Panc1 (cell line): ENCODE data around the gene MCM3AP.

Experiments
- POLR2AphosphoS5 ChIP-seq: IDR thresholded peaks from 2 replicates; pipeline ENCODE4 v1.6.1; 2012; ENCODE audit warnings: mild to moderate bottlenecking, low read depth, low read length, moderate library complexity
- SIN3A ChIP-seq: IDR thresholded peaks from 2 replicates; pipeline ENCODE4 v1.6.1; 2012; ENCODE audit warnings: low read depth, mild to moderate bottlenecking, low read length, moderate library complexity, borderline replicate concordance; ENCODE audit not compliant: insufficient read depth
- TF ChIP-seq, protein P1 (sequence below): fragments of 450-650 bp; IDR thresholded peaks from 2 replicates; pipeline ENCODE4 v1.5.1; 2017; ENCODE audit warnings: mild to moderate bottlenecking
- TF ChIP-seq, protein P2 (sequence below), 2 experiments: IDR thresholded peaks; 2 replicates each; pipeline ENCODE4 v1.6.1; 2011 to 2012; ENCODE audit warnings: low read depth in 2 of 2, control low read depth in 1 of 2, low read length in 1 of 2, mild to moderate bottlenecking in 1 of 2, moderate library complexity in 1 of 2; ENCODE audit not compliant: insufficient read depth in 1 of 2

DNA sequence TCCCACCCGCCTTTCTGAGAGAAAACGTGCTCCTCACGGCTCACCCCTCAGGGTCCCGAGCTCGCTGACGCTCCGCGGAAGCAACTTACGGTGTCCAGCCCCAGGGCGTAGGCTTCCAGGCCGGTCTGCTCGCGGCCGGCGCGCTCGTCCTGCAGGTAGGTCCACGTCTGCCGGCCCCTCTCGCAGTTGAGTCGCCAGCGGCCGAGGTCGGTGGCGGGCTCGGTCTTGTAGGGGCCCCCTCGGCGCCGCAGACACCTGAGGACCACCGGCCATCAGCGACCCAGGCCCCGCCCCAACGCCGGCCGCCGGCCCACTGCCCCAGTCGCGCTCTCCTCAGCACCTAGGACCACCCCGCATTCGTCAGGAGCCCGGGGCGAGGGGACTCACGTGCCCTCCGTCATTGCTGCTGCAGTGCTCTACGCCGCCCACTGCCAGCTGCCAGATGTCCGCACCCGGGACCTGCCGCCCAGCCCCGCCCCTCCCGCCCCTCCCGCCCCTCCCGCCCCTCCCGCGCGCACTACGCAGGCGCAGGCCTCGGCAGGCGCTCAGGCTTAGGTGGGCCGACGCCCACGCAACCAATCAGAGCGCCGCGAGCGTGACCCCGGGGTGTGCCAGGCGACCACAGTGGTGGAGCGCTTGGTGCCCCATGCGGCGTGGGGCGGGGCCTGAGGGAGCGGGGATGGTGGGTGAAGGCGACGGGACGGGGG, 56.9 kb downstream of the MCM3AP start, which contains the start of gene LSS:
- TF ChIP-seq, protein P1, sequence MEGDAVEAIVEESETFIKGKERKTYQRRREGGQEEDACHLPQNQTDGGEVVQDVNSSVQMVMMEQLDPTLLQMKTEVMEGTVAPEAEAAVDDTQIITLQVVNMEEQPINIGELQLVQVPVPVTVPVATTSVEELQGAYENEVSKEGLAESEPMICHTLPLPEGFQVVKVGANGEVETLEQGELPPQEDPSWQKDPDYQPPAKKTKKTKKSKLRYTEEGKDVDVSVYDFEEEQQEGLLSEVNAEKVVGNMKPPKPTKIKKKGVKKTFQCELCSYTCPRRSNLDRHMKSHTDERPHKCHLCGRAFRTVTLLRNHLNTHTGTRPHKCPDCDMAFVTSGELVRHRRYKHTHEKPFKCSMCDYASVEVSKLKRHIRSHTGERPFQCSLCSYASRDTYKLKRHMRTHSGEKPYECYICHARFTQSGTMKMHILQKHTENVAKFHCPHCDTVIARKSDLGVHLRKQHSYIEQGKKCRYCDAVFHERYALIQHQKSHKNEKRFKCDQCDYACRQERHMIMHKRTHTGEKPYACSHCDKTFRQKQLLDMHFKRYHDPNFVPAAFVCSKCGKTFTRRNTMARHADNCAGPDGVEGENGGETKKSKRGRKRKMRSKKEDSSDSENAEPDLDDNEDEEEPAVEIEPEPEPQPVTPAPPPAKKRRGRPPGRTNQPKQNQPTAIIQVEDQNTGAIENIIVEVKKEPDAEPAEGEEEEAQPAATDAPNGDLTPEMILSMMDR, result no peak
- no peak; the same call in 1 of the 2 replicates for TF ChIP-seq POLR2AphosphoS5
- TF ChIP-seq, protein P2, sequence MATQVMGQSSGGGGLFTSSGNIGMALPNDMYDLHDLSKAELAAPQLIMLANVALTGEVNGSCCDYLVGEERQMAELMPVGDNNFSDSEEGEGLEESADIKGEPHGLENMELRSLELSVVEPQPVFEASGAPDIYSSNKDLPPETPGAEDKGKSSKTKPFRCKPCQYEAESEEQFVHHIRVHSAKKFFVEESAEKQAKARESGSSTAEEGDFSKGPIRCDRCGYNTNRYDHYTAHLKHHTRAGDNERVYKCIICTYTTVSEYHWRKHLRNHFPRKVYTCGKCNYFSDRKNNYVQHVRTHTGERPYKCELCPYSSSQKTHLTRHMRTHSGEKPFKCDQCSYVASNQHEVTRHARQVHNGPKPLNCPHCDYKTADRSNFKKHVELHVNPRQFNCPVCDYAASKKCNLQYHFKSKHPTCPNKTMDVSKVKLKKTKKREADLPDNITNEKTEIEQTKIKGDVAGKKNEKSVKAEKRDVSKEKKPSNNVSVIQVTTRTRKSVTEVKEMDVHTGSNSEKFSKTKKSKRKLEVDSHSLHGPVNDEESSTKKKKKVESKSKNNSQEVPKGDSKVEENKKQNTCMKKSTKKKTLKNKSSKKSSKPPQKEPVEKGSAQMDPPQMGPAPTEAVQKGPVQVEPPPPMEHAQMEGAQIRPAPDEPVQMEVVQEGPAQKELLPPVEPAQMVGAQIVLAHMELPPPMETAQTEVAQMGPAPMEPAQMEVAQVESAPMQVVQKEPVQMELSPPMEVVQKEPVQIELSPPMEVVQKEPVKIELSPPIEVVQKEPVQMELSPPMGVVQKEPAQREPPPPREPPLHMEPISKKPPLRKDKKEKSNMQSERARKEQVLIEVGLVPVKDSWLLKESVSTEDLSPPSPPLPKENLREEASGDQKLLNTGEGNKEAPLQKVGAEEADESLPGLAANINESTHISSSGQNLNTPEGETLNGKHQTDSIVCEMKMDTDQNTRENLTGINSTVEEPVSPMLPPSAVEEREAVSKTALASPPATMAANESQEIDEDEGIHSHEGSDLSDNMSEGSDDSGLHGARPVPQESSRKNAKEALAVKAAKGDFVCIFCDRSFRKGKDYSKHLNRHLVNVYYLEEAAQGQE (IDR thresholded peaks at IDR 0.05; ENCODE audit: insufficient read depth in 1 of 2, low read depth in 2 of 2, low read length in 1 of 2), result no peak
- TF ChIP-seq SIN3A, result peak; percentile 96
